Breast epithelium (tissue), 4 donors: ENCODE measurements around the gene ZNF438. TPM values are rescaled to one million over a fixed set of nuclear protein-coding genes. Genes with fewer than 3 reads are reported as not detected.

Experiments
- DNase-seq, 2 donors: peaks; one replicate each; pipeline ENCODE4 v3.0.0-alpha.2; 2019; ENCODE audit warnings: low spot score in 2 of 2
- H3K27ac ChIP-seq, 2 donors: fragments of 200-600 bp; sonication (generic) in 1 of 2; one replicate each; pipeline ENCODE4 v1.5.1; 2016 to 2019; ENCODE audit warnings: mild to moderate bottlenecking in 1 of 2
- H3K27me3 ChIP-seq, 2 donors: fragments of 200-600 bp; sonication (generic) in 1 of 2; one replicate each; pipeline versions ENCODE4 v1.5.1 to v1.6.0; 2017 to 2019; ENCODE audit warnings: control low read depth in 1 of 2, mild to moderate bottlenecking in 1 of 2
- H3K36me3 ChIP-seq: fragments of 200-600 bp; one replicate; pipeline ENCODE4 v1.5.1; 2019
- H3K4me1 ChIP-seq, 2 donors: fragments of 200-600 bp; sonication (generic); one replicate each; pipeline ENCODE4 v1.5.1; 2016 to 2019; ENCODE audit warnings: control low read depth in 1 of 2
- H3K4me3 ChIP-seq, 3 donors: fragments of 200-600 bp; sonication (generic); 1 replicate in 2 of 3; 2 replicates in 1 of 3; pipeline ENCODE4 v1.5.1; 2016 to 2019; ENCODE audit warnings: mild to moderate bottlenecking in 3 of 3, moderate library complexity in 2 of 3
- H3K9me3 ChIP-seq, 2 donors: fragments of 200-600 bp; sonication (generic) in 1 of 2; one replicate each; pipeline ENCODE4 v1.5.1; 2016 to 2019; ENCODE audit warnings: control low read depth in 1 of 2
- POLR2A ChIP-seq: fragments of 450-650 bp; IDR thresholded peaks from one replicate; pipeline ENCODE4 v1.6.1; 2016; ENCODE audit warnings: antibody characterized with exemption, mild to moderate bottlenecking, moderate library complexity
- POLR2AphosphoS5 ChIP-seq, 3 donors: sonication (generic); formaldehyde crosslinking; IDR thresholded peaks; one replicate each; pipeline ENCODE4 v1.6.1; 2017; ENCODE audit warnings: antibody characterized with exemption in 3 of 3
- intact Hi-C: fragments of 100-400 bp; cut with DNase I; formaldehyde crosslinking; loops from one replicate; pipeline ENCODE4 v1.15.1; 2023; ENCODE audit warnings: low total_unique reads
- total RNA-seq, 3 donors: library from RNA; depleted of rRNA; stranded (reverse); fragments of >200 nt; gene quantifications; one replicate each; pipeline ENCODE4 v1.1.0, GENCODE V29; 2016
- TF ChIP-seq, protein P1 (sequence below), 3 donors: fragments of 450-650 bp; IDR thresholded peaks; one replicate each; pipeline ENCODE4 v1.5.1; 2016 to 2017; ENCODE audit warnings: antibody characterized with exemption in 3 of 3, mild to moderate bottlenecking in 3 of 3, moderate library complexity in 3 of 3

Gene ZNF438
- total RNA-seq, 3 donors from 2014 or later = 8.8 to 34.6 (median 10.0) TPM

DNA sequence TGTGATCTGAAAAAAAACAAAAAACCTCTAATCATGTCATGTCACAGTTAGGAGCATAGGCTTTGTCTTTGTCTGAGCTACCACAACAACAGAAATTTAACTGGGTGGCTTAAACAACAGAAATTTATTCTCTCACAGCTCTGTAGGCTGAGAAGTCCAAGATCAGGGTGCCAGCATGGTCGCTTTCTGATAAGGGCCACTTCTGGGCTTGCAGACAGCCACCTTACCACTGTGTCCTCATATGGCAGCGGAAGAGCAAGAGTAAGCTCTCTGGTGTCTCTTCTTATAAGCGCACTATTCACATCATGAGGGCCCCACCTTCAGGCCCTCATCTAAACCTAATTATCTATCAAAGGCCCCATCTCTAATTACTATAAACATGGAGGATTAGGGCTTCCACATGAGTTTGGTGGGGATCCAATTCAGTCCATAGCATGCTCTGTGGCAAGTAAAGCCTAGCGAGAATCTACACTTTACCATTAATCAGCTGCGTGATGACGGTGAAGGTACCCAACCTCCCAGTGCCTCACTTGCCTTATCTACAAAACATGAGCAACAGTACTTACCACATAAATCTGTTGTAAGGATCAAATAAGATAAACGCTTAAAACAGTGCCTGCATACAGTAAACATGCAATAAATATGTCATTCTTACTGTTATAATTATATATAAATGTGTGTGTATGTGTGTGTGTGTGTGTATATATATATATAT lies 17.3 kb downstream of the ZNF438 start:
- TF ChIP-seq POLR2AphosphoS5 (IDR thresholded peaks at IDR 0.05) = no peak
- TF ChIP-seq POLR2A = no peak
- TF ChIP-seq, protein P1, sequence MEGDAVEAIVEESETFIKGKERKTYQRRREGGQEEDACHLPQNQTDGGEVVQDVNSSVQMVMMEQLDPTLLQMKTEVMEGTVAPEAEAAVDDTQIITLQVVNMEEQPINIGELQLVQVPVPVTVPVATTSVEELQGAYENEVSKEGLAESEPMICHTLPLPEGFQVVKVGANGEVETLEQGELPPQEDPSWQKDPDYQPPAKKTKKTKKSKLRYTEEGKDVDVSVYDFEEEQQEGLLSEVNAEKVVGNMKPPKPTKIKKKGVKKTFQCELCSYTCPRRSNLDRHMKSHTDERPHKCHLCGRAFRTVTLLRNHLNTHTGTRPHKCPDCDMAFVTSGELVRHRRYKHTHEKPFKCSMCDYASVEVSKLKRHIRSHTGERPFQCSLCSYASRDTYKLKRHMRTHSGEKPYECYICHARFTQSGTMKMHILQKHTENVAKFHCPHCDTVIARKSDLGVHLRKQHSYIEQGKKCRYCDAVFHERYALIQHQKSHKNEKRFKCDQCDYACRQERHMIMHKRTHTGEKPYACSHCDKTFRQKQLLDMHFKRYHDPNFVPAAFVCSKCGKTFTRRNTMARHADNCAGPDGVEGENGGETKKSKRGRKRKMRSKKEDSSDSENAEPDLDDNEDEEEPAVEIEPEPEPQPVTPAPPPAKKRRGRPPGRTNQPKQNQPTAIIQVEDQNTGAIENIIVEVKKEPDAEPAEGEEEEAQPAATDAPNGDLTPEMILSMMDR (IDR thresholded peaks at IDR 0.05) = no peak
- no peak overlapping the region for H3K27ac ChIP-seq
- intact Hi-C loops = no loop called here

DNA sequence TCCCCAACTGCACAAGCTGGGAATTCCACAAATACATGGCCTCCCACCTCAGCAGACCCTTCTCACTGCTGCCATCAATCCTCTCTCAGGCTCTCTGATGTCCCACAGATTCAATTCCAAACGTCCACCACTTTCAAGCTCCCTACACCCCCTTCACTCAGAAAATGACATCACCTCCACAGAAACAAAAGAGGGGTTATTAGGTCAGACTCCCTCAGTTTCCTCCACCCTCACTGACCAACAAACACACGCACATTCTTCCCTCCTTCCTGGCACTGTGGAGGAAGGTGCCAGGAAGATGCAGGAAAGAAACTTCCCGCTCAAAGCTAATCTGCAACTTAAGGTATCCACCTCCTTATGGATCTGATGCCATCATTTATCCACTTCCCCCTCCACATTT lies 18.3 kb downstream of the ZNF438 start:
- no peaks in the 10 kb centered on the region for H3K9me3 ChIP-seq
- no peak overlapping the region for H3K4me3 ChIP-seq
- no peaks in the 10 kb centered on the region for H3K36me3 ChIP-seq
- intact Hi-C loops = no loop called here
- H3K27me3 ChIP-seq = no peaks in the 10 kb centered on the region
- TF ChIP-seq, protein P1 (IDR thresholded peaks at IDR 0.05) = no peak
- TF ChIP-seq POLR2A (no peak), POLR2AphosphoS5 (IDR thresholded peaks at IDR 0.05) (no peak)
- DNase-seq = no peak
- no peaks in the 10 kb centered on the region for H3K4me1 ChIP-seq
- H3K27ac ChIP-seq = no peak overlapping the region

More for the DNA sequence above, 17.3 kb downstream of the ZNF438 start:
- Histone ChIP-seq H3K4me3 (no peak overlapping the region), H3K36me3 (no peaks in the 10 kb centered on the region), H3K4me1 (no peaks in the 10 kb centered on the region), H3K9me3 (no peaks in the 10 kb centered on the region), H3K27me3 (no peaks in the 10 kb centered on the region)
- no peak for DNase-seq

DNA sequence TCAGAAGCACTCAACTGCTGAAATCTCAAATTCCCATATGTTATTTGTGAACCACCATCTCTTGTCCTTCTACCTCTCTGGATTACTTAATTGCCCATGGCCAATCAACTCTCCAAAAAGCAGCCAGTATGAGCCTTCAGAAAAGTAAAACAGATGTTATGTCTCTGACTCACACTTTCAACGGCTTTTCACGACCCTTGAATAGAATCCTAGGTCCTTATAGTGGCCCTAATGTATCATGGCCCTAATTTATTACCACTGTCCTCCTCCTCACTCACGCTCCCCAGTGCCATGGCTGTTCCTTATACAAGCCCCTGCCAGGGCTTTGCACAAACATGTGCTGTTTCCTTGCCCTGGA lies 20.0 kb downstream of the ZNF438 start:
- Histone ChIP-seq H3K36me3 (no peaks in the 10 kb centered on the region), H3K27ac (no peak overlapping the region), H3K4me3 (no peak overlapping the region), H3K27me3 (no peaks in the 10 kb centered on the region), H3K9me3 (no peaks in the 10 kb centered on the region), H3K4me1 (no peaks in the 10 kb centered on the region)
- intact Hi-C loops = no loop called here
- TF ChIP-seq, protein P1 (IDR thresholded peaks at IDR 0.05) = no peak
- no peak for TF ChIP-seq POLR2AphosphoS5 (IDR thresholded peaks at IDR 0.05)
- TF ChIP-seq POLR2A = no peak
- no peak for DNase-seq

DNA sequence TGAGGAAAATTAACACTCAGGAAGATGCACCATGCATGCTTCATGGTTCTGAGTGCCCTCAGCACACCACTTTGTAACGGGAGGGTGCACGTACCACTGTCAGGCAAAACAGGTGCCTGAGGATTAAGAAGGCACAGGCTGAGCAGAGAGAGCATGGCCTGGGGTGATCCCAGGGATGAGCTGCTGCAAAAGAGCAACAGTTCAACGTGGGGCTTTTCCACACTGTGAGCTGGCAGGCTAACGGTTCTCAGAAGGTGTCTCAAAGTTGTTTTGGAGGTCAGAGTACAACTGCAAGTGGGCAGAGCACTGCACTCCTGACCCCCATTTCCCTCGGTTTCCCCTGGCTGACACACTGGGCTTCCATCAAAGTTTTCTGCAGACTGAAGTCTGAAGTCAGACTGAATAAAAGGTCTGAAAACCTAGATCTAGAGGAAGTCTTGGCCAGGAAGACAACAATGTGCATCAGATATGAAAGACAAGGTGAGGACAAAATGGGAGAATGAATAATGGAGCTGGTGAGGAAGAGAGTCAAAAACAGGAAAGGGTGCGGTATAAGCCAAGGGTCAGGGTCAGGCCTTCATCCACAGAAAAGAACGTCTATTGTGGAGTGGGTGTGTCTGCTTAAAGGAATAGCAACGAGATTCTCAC lies 20.5 kb downstream of the ZNF438 start:
- no peak for DNase-seq
- intact Hi-C loops = no loop called here
- no peak overlapping the region for H3K27ac ChIP-seq
- H3K4me1 ChIP-seq = no peaks in the 10 kb centered on the region
- TF ChIP-seq, protein P1 (IDR thresholded peaks at IDR 0.05) = no peak
- no peak for TF ChIP-seq POLR2A
- H3K4me3 ChIP-seq = no peak overlapping the region
- H3K27me3 ChIP-seq = no peaks in the 10 kb centered on the region
- H3K36me3 ChIP-seq = no peaks in the 10 kb centered on the region
- no peaks in the 10 kb centered on the region for H3K9me3 ChIP-seq

GRCh38 chr10:31010062-31010461 lies 21.6 kb downstream of the ZNF438 start:
- Histone ChIP-seq H3K4me1 (no peaks in the 10 kb centered on the region), H3K27ac (no peak overlapping the region), H3K9me3 (no peaks in the 10 kb centered on the region), H3K4me3 (no peak overlapping the region), H3K27me3 (no peaks in the 10 kb centered on the region), H3K36me3 (no peaks in the 10 kb centered on the region)
- no peak for DNase-seq
- TF ChIP-seq, protein P1 (IDR thresholded peaks at IDR 0.05) = no peak
- no peak for TF ChIP-seq POLR2AphosphoS5 (IDR thresholded peaks at IDR 0.05)
- TF ChIP-seq POLR2A = no peak
- intact Hi-C loops = no loop called here
